HG03571 (cell line): Measurements from ENCODE around the gene CCDC81.
"Not testable (repeated sequence)": the region's sequence is repeated elsewhere in the genome, so short reads cannot be mapped to it uniquely, and the experiment has no call there.

Experiments
- ATAC-seq: cut with Tn5 transposase; IDR thresholded peaks from one replicate; pipeline ENCODE4 v1.9.1; 2021; ENCODE audit not compliant: unreplicated experiment

Gene CCDC81

GRCh38 chr11:86374586-86374985, at the start of gene CCDC81:
Gene CCDC81, plus strand, starts transcription at chr11:86374887. Its CDS starts 277 bp downstream, at chr11:86375164.
- ATAC-seq, result no peak

- ATAC-seq, result no peak
Observed at GRCh38 chr11:86335131-86335767, 39.4 kb upstream of the CCDC81 start.

- no peak for ATAC-seq
Observed at GRCh38 chr11:86337227-86337626, 37.5 kb upstream of the CCDC81 start.

GRCh38 chr11:86341382-86341781, 33.3 kb upstream of the CCDC81 start:
- no peak for ATAC-seq

GRCh38 chr11:86346513-86346912, 28.2 kb upstream of the CCDC81 start:
- no peak for ATAC-seq

- ATAC-seq, result no peak
Observed at GRCh38 chr11:86355256-86355655, 19.4 kb upstream of the CCDC81 start.

GRCh38 chr11:86357412-86357811, 17.3 kb upstream of the CCDC81 start:
- ATAC-seq, result not testable (repeated sequence)

- ATAC-seq, result no peak
Observed at GRCh38 chr11:86358720-86359119, 16.0 kb upstream of the CCDC81 start.

GRCh38 chr11:86360775-86361395, 13.8 kb upstream of the CCDC81 start:
- no peak for ATAC-seq

GRCh38 chr11:86363424-86363823, 11.3 kb upstream of the CCDC81 start:
- no peak for ATAC-seq

- no peak for ATAC-seq
Observed at GRCh38 chr11:86365546-86365945, 9.1 kb upstream of the CCDC81 start.

GRCh38 chr11:86369668-86370067, 5.0 kb upstream of the CCDC81 start:
- ATAC-seq, result no peak

GRCh38 chr11:86370171-86370570, 4.5 kb upstream of the CCDC81 start:
- no peak for ATAC-seq

GRCh38 chr11:86370922-86371594, 3.6 kb upstream of the CCDC81 start:
- no peak for ATAC-seq

- no peak for ATAC-seq
Observed at GRCh38 chr11:86372041-86372440, 2.6 kb upstream of the CCDC81 start.

- ATAC-seq, result no peak
Observed at GRCh38 chr11:86372586-86372985, 2.1 kb upstream of the CCDC81 start.

- no peak for ATAC-seq
Observed at GRCh38 chr11:86374069-86374468, 618 bp upstream of the CCDC81 start.

- ATAC-seq, result no peak
Observed at GRCh38 chr11:86377972-86378371, 3.3 kb downstream of the CCDC81 start.

GRCh38 chr11:86380295-86381059, 5.8 kb downstream of the CCDC81 start:
- no peak for ATAC-seq

- no peak for ATAC-seq
Observed at GRCh38 chr11:86383041-86383955, 8.6 kb downstream of the CCDC81 start.

GRCh38 chr11:86386283-86386682, 11.6 kb downstream of the CCDC81 start:
- ATAC-seq, result no peak
